Measurements from ENCODE around the gene KIAA1217. TPM values are rescaled to one million over a fixed set of nuclear protein-coding genes. Genes with fewer than 3 reads are reported as not detected.

Gene KIAA1217
- total RNA-seq, 1 donor from 2014 or later = 121 TPM

- H3K27ac Mint-ChIP-seq = no peak overlapping the region
- H3K36me3 Mint-ChIP-seq (ENCODE audit: insufficient read depth) = peaks cover 27% of the 10 kb centered on the region
- no peak overlapping the region for H3K4me3 Mint-ChIP-seq (ENCODE audit: low read depth)
- H3K9me3 Mint-ChIP-seq (ENCODE audit: low read depth) = no peaks in the 10 kb centered on the region
- peaks cover 2% of the 10 kb centered on the region for H3K4me1 Mint-ChIP-seq (ENCODE audit: low read depth)
- H3K27me3 Mint-ChIP-seq = no peaks in the 10 kb centered on the region
- TF ChIP-seq, protein P1, sequence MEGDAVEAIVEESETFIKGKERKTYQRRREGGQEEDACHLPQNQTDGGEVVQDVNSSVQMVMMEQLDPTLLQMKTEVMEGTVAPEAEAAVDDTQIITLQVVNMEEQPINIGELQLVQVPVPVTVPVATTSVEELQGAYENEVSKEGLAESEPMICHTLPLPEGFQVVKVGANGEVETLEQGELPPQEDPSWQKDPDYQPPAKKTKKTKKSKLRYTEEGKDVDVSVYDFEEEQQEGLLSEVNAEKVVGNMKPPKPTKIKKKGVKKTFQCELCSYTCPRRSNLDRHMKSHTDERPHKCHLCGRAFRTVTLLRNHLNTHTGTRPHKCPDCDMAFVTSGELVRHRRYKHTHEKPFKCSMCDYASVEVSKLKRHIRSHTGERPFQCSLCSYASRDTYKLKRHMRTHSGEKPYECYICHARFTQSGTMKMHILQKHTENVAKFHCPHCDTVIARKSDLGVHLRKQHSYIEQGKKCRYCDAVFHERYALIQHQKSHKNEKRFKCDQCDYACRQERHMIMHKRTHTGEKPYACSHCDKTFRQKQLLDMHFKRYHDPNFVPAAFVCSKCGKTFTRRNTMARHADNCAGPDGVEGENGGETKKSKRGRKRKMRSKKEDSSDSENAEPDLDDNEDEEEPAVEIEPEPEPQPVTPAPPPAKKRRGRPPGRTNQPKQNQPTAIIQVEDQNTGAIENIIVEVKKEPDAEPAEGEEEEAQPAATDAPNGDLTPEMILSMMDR (IDR thresholded peaks at IDR 0.05; ENCODE audit: unreplicated experiment) = peak; percentile 19
- no peak for DNase-seq (ENCODE audit: low spot score, unreplicated experiment)
Observed at GRCh38 chr10:24513155-24513554, 304.2 kb downstream of the KIAA1217 start.

DNA sequence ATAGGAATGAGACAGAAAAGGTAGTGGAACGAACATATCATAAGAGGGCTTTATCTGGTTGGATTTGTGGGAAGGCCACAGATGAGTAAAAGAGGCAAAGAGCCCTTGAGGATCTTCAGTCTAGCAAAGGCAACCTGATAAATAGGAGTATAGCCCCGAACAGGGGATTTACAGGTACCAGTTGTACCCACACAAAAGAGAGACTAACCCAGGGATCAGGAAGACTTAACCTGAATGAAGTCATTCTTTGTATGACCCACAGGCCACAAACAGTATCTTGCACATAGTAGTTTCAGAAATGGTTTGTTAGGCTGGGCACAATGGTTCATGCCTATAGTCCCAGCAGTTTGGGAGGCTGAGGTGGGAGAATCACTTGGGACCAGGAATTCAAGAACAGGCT, 306.5 kb downstream of the KIAA1217 start:
- H3K27ac Mint-ChIP-seq = no peak overlapping the region
- no peaks in the 10 kb centered on the region for H3K27me3 Mint-ChIP-seq
- H3K36me3 Mint-ChIP-seq (ENCODE audit: insufficient read depth) = peaks cover 32% of the 10 kb centered on the region
- H3K4me3 Mint-ChIP-seq (ENCODE audit: low read depth) = no peak overlapping the region
- H3K9me3 Mint-ChIP-seq (ENCODE audit: low read depth) = no peaks in the 10 kb centered on the region
- TF ChIP-seq, protein P1 (IDR thresholded peaks at IDR 0.05; ENCODE audit: unreplicated experiment) = no peak
- DNase-seq (ENCODE audit: low spot score, unreplicated experiment) = no peak
- peaks cover 10% of the 10 kb centered on the region for H3K4me1 Mint-ChIP-seq (ENCODE audit: low read depth)

GRCh38 chr10:24518411-24518810, 309.5 kb downstream of the KIAA1217 start:
- DNase-seq (ENCODE audit: low spot score, unreplicated experiment) = no peak
- H3K27ac Mint-ChIP-seq = no peak overlapping the region
- no peak overlapping the region for H3K4me3 Mint-ChIP-seq (ENCODE audit: low read depth)

DNA sequence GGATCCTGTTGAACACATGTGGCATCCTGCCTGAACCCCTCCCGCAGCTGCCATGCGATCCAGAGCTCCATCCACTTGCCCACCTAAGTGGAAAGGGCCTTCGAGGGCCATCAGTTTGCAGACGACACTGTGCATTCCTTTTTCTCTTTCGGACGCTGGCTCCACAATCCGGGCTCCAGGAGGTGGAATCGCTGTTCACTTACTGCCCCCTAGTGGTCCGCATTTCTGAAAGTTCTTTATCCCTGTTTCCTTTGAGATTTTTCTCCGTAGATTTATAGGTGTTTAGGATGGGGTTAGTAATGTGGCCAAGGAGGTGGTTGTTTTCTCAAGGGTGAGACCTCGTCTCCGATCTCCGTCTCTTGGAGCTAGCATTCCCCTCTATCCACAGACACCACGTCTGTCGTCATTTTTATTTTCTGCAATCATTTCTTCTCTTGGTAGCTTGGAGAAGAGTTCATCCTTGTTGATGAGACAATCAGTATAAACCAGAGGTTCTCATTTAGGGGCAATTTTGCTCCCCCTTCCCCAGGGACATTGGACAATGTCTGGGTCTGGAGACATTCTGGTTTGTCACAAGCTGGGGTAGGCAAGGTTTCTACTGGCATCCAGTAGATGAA, 310.2 kb downstream of the KIAA1217 start:
- DNase-seq (ENCODE audit: low spot score, unreplicated experiment) = peak; percentile 49
- Mint-ChIP-seq H3K4me3 (ENCODE audit: low read depth) (no peak overlapping the region), H3K4me1 (ENCODE audit: low read depth) (peaks cover 10% of the 10 kb centered on the region), H3K9me3 (ENCODE audit: low read depth) (no peaks in the 10 kb centered on the region), H3K36me3 (ENCODE audit: insufficient read depth) (peaks cover 29% of the 10 kb centered on the region), H3K27me3 (no peaks in the 10 kb centered on the region), H3K27ac (no peak overlapping the region)
- TF ChIP-seq, protein P1 (IDR thresholded peaks at IDR 0.05; ENCODE audit: unreplicated experiment) = peak; percentile 79

More at GRCh38 chr10:24518411-24518810, 309.5 kb downstream of the KIAA1217 start:
- H3K4me1 Mint-ChIP-seq (ENCODE audit: low read depth) = peaks cover 10% of the 10 kb centered on the region
- H3K36me3 Mint-ChIP-seq (ENCODE audit: insufficient read depth) = peaks cover 28% of the 10 kb centered on the region
- no peaks in the 10 kb centered on the region for H3K9me3 Mint-ChIP-seq (ENCODE audit: low read depth)
- TF ChIP-seq, protein P1 (IDR thresholded peaks at IDR 0.05; ENCODE audit: unreplicated experiment) = no peak
- no peaks in the 10 kb centered on the region for H3K27me3 Mint-ChIP-seq

DNA sequence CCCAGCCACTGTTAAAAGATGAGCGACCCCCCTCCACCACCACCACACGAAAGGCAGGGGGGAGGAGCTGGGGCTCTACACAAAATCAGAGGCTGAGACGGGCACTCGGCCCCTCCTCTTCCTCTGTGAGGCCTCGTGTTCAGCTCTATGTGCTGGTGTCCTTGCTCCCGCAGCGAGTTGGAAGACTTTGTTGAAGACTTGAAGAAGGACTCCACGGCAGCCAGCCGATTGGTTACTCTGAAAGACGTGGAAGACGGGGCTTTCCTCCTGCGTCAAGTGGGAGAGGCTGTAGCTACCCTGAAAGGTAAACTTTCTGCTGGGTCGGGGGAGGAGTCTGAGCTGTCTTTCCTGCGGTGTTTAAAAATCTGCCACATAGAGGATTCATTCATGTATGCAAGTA, 311.0 kb downstream of the KIAA1217 start:
- H3K27ac Mint-ChIP-seq = peak overlapping the region; percentile 41
- no peaks in the 10 kb centered on the region for H3K9me3 Mint-ChIP-seq (ENCODE audit: low read depth)
- H3K4me1 Mint-ChIP-seq (ENCODE audit: low read depth) = peaks cover 10% of the 10 kb centered on the region
- no peak for DNase-seq (ENCODE audit: low spot score, unreplicated experiment)
- no peak overlapping the region for H3K4me3 Mint-ChIP-seq (ENCODE audit: low read depth)
- no peaks in the 10 kb centered on the region for H3K27me3 Mint-ChIP-seq
- H3K36me3 Mint-ChIP-seq (ENCODE audit: insufficient read depth) = peaks cover 35% of the 10 kb centered on the region
- TF ChIP-seq, protein P1 (IDR thresholded peaks at IDR 0.05; ENCODE audit: unreplicated experiment) = no peak

All from progenitor cell of endocrine pancreas (in vitro differentiated cells).